IMR-90 (cell line): Measurements from ENCODE around the gene FTO. TPM values are rescaled to one million over a fixed set of nuclear protein-coding genes. Genes with fewer than 3 reads are reported as not detected.

Experiments used
- ATAC-seq: fragments of 200-7000 bp; cut with Tn5 transposase; 2 replicates; pipeline ENCODE4 v1.9.1; 2020; ENCODE audit warnings: low read depth, mild to moderate bottlenecking, moderate library complexity
- BruUV-seq: library from RNA; stranded (reverse); fragments of 400-500 nt; replicated peaks from 2 replicates; lab custom pipeline; 2021; lab: Mats Ljungman, UMichigan
- CTCF ChIA-PET: fragments of 300-600 bp; formaldehyde crosslinking; extraction: SDS; loops from one replicate; lab custom pipeline; 2021; ENCODE audit warnings: antibody characterized with exemption; lab: Yijun Ruan, JAX
- POLR2A ChIA-PET: fragments of 300-600 bp; sonication (Branson Sonifier 250); formaldehyde crosslinking; loops from one replicate; lab custom pipeline; 2022; ENCODE audit warnings: antibody characterized with exemption; ENCODE audit not compliant: unreplicated experiment; lab: Charles Lee
- DNase-seq: peaks from one replicate; pipeline ENCODE4 v3.0.0; 2013
- H2AFZ ChIP-seq: replicated peaks from 2 replicates; pipeline ENCODE3; 2013; ENCODE audit warnings: low read length, mild to moderate bottlenecking; ENCODE audit not compliant: poor library complexity
- H2AK5ac ChIP-seq: 2 replicates; pipeline ENCODE4 v1.6.1; 2013; ENCODE audit warnings: low read depth, low read length, inconsistent platforms
- H2AK9ac ChIP-seq: replicated peaks from 2 replicates; pipeline ENCODE3; 2013; ENCODE audit warnings: mild to moderate bottlenecking, low read depth, low read length, moderate library complexity; ENCODE audit not compliant: poor library complexity
- H2BK120ac ChIP-seq: 2 replicates; pipeline ENCODE4 v1.6.1; 2013; ENCODE audit warnings: low read depth, low read length, inconsistent platforms
- H2BK15ac ChIP-seq: 3 replicates; pipeline ENCODE4 v1.6.1; 2013; ENCODE audit warnings: low read depth, low read length, inconsistent platforms
- H2BK20ac ChIP-seq: 2 replicates; pipeline ENCODE4 v1.6.1; 2013; ENCODE audit warnings: low read depth, mild to moderate bottlenecking, inconsistent platforms, low read length, moderate library complexity
- H2BK5ac ChIP-seq: 2 replicates; pipeline ENCODE4 v1.6.1; 2013; ENCODE audit warnings: mild to moderate bottlenecking, low read depth, low read length, inconsistent platforms; ENCODE audit not compliant: poor library complexity, severe bottlenecking
- H3K14ac ChIP-seq: replicated peaks from 2 replicates; pipeline ENCODE4 v1.6.1; 2013; ENCODE audit warnings: low read depth, low read length, inconsistent platforms
- H3K18ac ChIP-seq: 2 replicates; pipeline ENCODE4 v1.6.1; 2013; ENCODE audit warnings: low read depth, low read length, control low read depth
- H3K23ac ChIP-seq: 2 replicates; pipeline ENCODE4 v1.6.1; 2013; ENCODE audit warnings: low read depth, low read length, inconsistent platforms
- H3K27ac ChIP-seq: 2 replicates; pipeline ENCODE4 v1.5.1; 2013; ENCODE audit warnings: mild to moderate bottlenecking, control low read depth, low read length; ENCODE audit not compliant: insufficient read depth
- H3K27me3 ChIP-seq: 2 replicates; pipeline ENCODE4 v1.6.1; 2013; ENCODE audit warnings: low read length; ENCODE audit not compliant: control insufficient read depth, insufficient read depth
- H3K36me3 ChIP-seq: 2 replicates; pipeline ENCODE4 v1.6.1; 2013; ENCODE audit warnings: low read length, mixed read lengths; ENCODE audit not compliant: control insufficient read depth, insufficient read depth
- H3K4ac ChIP-seq: 2 replicates; pipeline ENCODE4 v1.6.1; 2013; ENCODE audit warnings: low read depth, low read length, inconsistent platforms
- H3K4me1 ChIP-seq: 2 replicates; pipeline ENCODE4 v1.6.1; 2013; ENCODE audit warnings: low read length, mixed read lengths; ENCODE audit not compliant: control insufficient read depth, insufficient read depth
- H3K4me2 ChIP-seq: 2 replicates; pipeline ENCODE4 v1.6.1; 2013; ENCODE audit warnings: low read depth, mild to moderate bottlenecking, control low read depth, low read length, moderate library complexity
- H3K4me3 ChIP-seq: 2 replicates; pipeline ENCODE4 v1.5.1; 2013; ENCODE audit warnings: low read depth, mild to moderate bottlenecking, control low read depth, low read length, moderate library complexity; ENCODE audit not compliant: insufficient read depth
- H3K56ac ChIP-seq: 2 replicates; pipeline ENCODE4 v1.6.1; 2013; ENCODE audit warnings: low read length, inconsistent platforms; ENCODE audit not compliant: insufficient read depth; ENCODE audit errors: extremely low read depth
- H3K79me1 ChIP-seq, 2 experiments: 2 replicates each; pipeline ENCODE4 v1.6.1; 2013; ENCODE audit warnings: low read length in 2 of 2, inconsistent platforms in 1 of 2, low read depth in 1 of 2
- H3K9ac ChIP-seq: 2 replicates; pipeline ENCODE4 v1.6.1; 2013; ENCODE audit warnings: low read depth, low read length, control low read depth
- H3K9me1 ChIP-seq: 2 replicates; pipeline ENCODE4 v1.6.1; 2013; ENCODE audit warnings: low read length, inconsistent platforms; ENCODE audit not compliant: insufficient read depth
- H3K9me3 ChIP-seq: 2 replicates; pipeline ENCODE4 v1.6.1; 2013; ENCODE audit warnings: low read length; ENCODE audit not compliant: control insufficient read depth, insufficient read depth
- H4K20me1 ChIP-seq: 2 replicates; pipeline ENCODE4 v1.6.1; 2013; ENCODE audit warnings: low read length, inconsistent platforms; ENCODE audit not compliant: insufficient read depth
- H4K5ac ChIP-seq: 2 replicates; pipeline ENCODE4 v1.6.1; 2013; ENCODE audit warnings: mild to moderate bottlenecking, low read depth, low read length, control low read depth
- H4K8ac ChIP-seq, 2 experiments: 2 replicates each; pipeline ENCODE4 v1.6.1; 2013; ENCODE audit warnings: low read depth in 2 of 2, low read length in 2 of 2, control low read depth in 1 of 2, inconsistent platforms in 1 of 2
- H4K91ac ChIP-seq: 2 replicates; pipeline ENCODE4 v1.6.1; 2013; ENCODE audit warnings: low read depth, low read length, inconsistent platforms; ENCODE audit not compliant: insufficient read depth
- BHLHE40 ChIP-seq: fragments of 150-350 bp; IDR thresholded peaks from 2 replicates; pipeline ENCODE4 v1.6.1; 2016; ENCODE audit warnings: mild to moderate bottlenecking, low read depth, low read length
- CEBPB ChIP-seq: IDR thresholded peaks from 2 replicates; pipeline ENCODE4 v1.6.1; 2012; ENCODE audit warnings: low read depth, low read length, improper control_type of control experiment
- FOS ChIP-seq: fragments of 150-350 bp; IDR thresholded peaks from 2 replicates; pipeline ENCODE4 v1.6.1; 2016; ENCODE audit warnings: low read depth, low read length
- MAZ ChIP-seq: IDR thresholded peaks from 2 replicates; pipeline ENCODE4 v1.6.1; 2012; ENCODE audit warnings: low read depth, mild to moderate bottlenecking, low read length, improper control_type of control experiment, moderate library complexity, borderline replicate concordance
- NFE2L2 ChIP-seq: fragments of 150-350 bp; IDR thresholded peaks from 2 replicates; pipeline ENCODE4 v1.6.1; 2016; ENCODE audit warnings: low read depth, mild to moderate bottlenecking, low read length
- POLR2A ChIP-seq: IDR thresholded peaks from 2 replicates; pipeline ENCODE4 v1.6.1; 2012; ENCODE audit warnings: mild to moderate bottlenecking, low read depth, low read length
- RFX5 ChIP-seq: IDR thresholded peaks from 2 replicates; pipeline ENCODE4 v1.8.0; 2012; ENCODE audit warnings: low read depth, mild to moderate bottlenecking, low read length, moderate library complexity
- SMC3 ChIP-seq: fragments of 150-350 bp; IDR thresholded peaks from 2 replicates; pipeline ENCODE4 v1.6.1; 2016; ENCODE audit warnings: low read depth, mild to moderate bottlenecking, antibody characterized with exemption, low read length, moderate library complexity
- USF2 ChIP-seq: fragments of 150-350 bp; IDR thresholded peaks from 2 replicates; pipeline ENCODE4 v1.6.1; 2017; ENCODE audit warnings: mild to moderate bottlenecking, antibody characterized with exemption, low read length, low read depth
- WGBS, 2 experiments: methylation state at CpG; one replicate each; pipeline versions ENCODE4 v1.1.5 to v1.1.7; 2013; ENCODE audit warnings: missing lambda C conversion rate in 2 of 2; ENCODE audit not compliant: insufficient read length in 1 of 2; ENCODE audit errors: extremely low coverage in 2 of 2; 5-methylcytosine and 5-hydroxymethylcytosine counted together
- dilution Hi-C: fragments of 300-500 bp; cut with HindIII; formaldehyde crosslinking; loops from one replicate; pipeline ENCODE4 v1.14.3; 2018; ENCODE audit warnings: low sequenced_read_pairs; ENCODE audit not compliant: unreplicated experiment
- in situ Hi-C: fragments of 300-500 bp; cut with MboI; formaldehyde crosslinking; loops from 3 replicates; pipeline ENCODE4 v1.14.3; 2019; ENCODE audit warnings: low sequenced_read_pairs, inconsistent platforms, mixed read lengths
- intact Hi-C: fragments of 100-400 bp; cut with micrococcal nuclease; formaldehyde crosslinking; loops from 2 replicates; pipeline ENCODE4 v1.10.0; 2022
- polyA plus RNA-seq, 3 experiments: library from polyadenylated mRNA; depleted of rRNA; stranded (reverse); fragments of >200 nt; gene quantifications; 2 replicates each; pipeline ENCODE4 v1.2.3, GENCODE V29; 2012; ENCODE audit warnings: low replicate concordance in 1 of 3
- total RNA-seq: library from RNA; depleted of rRNA; stranded (reverse); fragments of >200 nt; gene quantifications from 2 replicates; pipeline ENCODE4 v1.2.3, GENCODE V29; 2012

FTO gene
- total and polyA plus RNA-seq, 2 of the 4 experiments (the other 2 are of a cell fraction) = 70.3 to 132 TPM

- CTCF ChIA-PET = interaction anchor here (0.6 to 1.0 kb wide), 2 partner anchors 12 to 16 kb away, joined by 5 read pairs; no protein-coding TSS in a partner anchor
- DNase-seq = peak; percentile 36
- Histone ChIP-seq H3K4ac (peak overlapping the region; percentile 36; the same call in 1 of the 2 replicates), H2BK20ac (no peak overlapping the region), H2BK15ac (no peak overlapping the region), H4K91ac (no peak overlapping the region), H3K23ac (no peak overlapping the region), H2BK5ac (no peak overlapping the region), H3K4me2 (peak overlapping the region; percentile 50; the same call in 1 of the 2 replicates), H3K4me3 (no peak overlapping the region), H3K27me3 (no peaks in the 10 kb centered on the region), H3K4me1 (peaks cover 14% of the 10 kb centered on the region), H2BK120ac (no peak overlapping the region), H2AK9ac (no peak overlapping the region), H4K5ac (no peak overlapping the region), H3K14ac (no peak overlapping the region), H2AK5ac (no peak overlapping the region), H2AFZ (no peak overlapping the region), H3K27ac (no peak overlapping the region), H3K9me1 (peaks cover 4% of the 10 kb centered on the region; the same call in 1 of the 2 replicates), H4K8ac (no peak overlapping the region), H3K9ac (no peak overlapping the region), H3K79me1 (peaks cover 39 to 41% of the 10 kb centered on the region in 2 experiments), H3K18ac (no peak overlapping the region; the same call in 1 of the 2 replicates), H4K20me1 (peaks cover 12% of the 10 kb centered on the region), H3K9me3 (no peaks in the 10 kb centered on the region), H3K56ac (no peak overlapping the region), H3K36me3 (no peaks in the 10 kb centered on the region)
- in situ Hi-C loops (loop anchor here (25.0 kb wide), 2 partner anchors 531 to 1181 kb away; partner anchors contain the start of genes IRX3 and IRX5), intact Hi-C loops (no loop called here), dilution Hi-C loops (no loop called here)
- TF ChIP-seq USF2 (no peak), POLR2A (no peak), BHLHE40 (no peak), FOS (no peak), SMC3 (no peak), RFX5 (no peak), MAZ (no peak), NFE2L2 (no peak), CEBPB (peak; percentile 7; the same call in 1 of the 2 replicates)
- ATAC-seq = peak; percentile 63
- no TSS peak for BruUV-seq
- POLR2A ChIA-PET = no interaction called here
- 71% methylated on average over 1 of the region's 4 CpGs; no CpG with 5 or more reads in 1 of the 2 experiments for WGBS, 2 experiments
Measured at GRCh38 chr16:53756275-53756996, 52.5 kb downstream of the FTO start.
